ENCODE measurements around the gene SHOC1. TPM values are rescaled to one million over a fixed set of nuclear protein-coding genes. Genes with fewer than 3 reads are reported as not detected.

The SHOC1 gene
- total and polyA plus RNA-seq, 2 of the 4 experiments (the other 2 are of a cell fraction): 0.03 TPM; not detected in 1

- Histone ChIP-seq H2BK5ac (ENCODE audit: low read depth, low read length, poor library complexity, severe bottlenecking) (no peak overlapping the region), H3K36me3 (ENCODE audit: control insufficient read depth, insufficient read depth, low read length) (no peaks in the 10 kb centered on the region), H3K56ac (ENCODE audit: extremely low read depth, insufficient read depth, low read length) (no peak overlapping the region), H3K27ac (ENCODE audit: insufficient read depth, low read length) (no peak overlapping the region), H3K18ac (ENCODE audit: low read depth, low read length) (no peak overlapping the region; the same call in 1 of the 2 replicates), H3K4ac (ENCODE audit: low read depth, low read length) (no peak overlapping the region), H3K9ac (ENCODE audit: low read depth, low read length) (no peak overlapping the region), H3K79me1 (ENCODE audit: low read depth in 1 of 2, low read length in 2 of 2) (no peaks in the 10 kb centered on the region), H3K9me3 (ENCODE audit: control insufficient read depth, insufficient read depth, low read length) (no peaks in the 10 kb centered on the region), H4K5ac (ENCODE audit: low read depth, low read length) (no peak overlapping the region), H3K27me3 (ENCODE audit: control insufficient read depth, insufficient read depth, low read length) (no peaks in the 10 kb centered on the region), H2AK9ac (replicated peaks; ENCODE audit: low read depth, low read length, poor library complexity) (no peak overlapping the region), H2AK5ac (ENCODE audit: low read depth, low read length) (0 out of 2 replicates have a peak overlapping the region, but pooled peaks have one; percentile 7), H4K91ac (ENCODE audit: insufficient read depth, low read depth, low read length) (no peak overlapping the region), H3K9me1 (ENCODE audit: insufficient read depth, low read length) (no peaks in the 10 kb centered on the region), H2BK15ac (ENCODE audit: low read depth, low read length) (no peak overlapping the region), H3K4me1 (ENCODE audit: control insufficient read depth, insufficient read depth, low read length) (peaks cover 2% of the 10 kb centered on the region; the same call in 1 of the 2 replicates), H3K4me3 (ENCODE audit: insufficient read depth, low read depth, low read length) (no peak overlapping the region), H4K20me1 (ENCODE audit: insufficient read depth, low read length) (no peaks in the 10 kb centered on the region), H3K4me2 (ENCODE audit: low read depth, low read length) (no peak overlapping the region), H2BK20ac (ENCODE audit: low read depth, low read length) (no peak overlapping the region), H3K14ac (replicated peaks; ENCODE audit: low read depth, low read length) (no peak overlapping the region), H3K23ac (ENCODE audit: low read depth, low read length) (no peak overlapping the region), H4K8ac (ENCODE audit: low read depth in 2 of 2, low read length in 2 of 2) (no peak overlapping the region), H2AFZ (replicated peaks; ENCODE audit: low read length, poor library complexity) (no peak overlapping the region), H2BK120ac (ENCODE audit: low read depth, low read length) (no peak overlapping the region)
- intact Hi-C loops (cut with micrococcal nuclease) (no loop called here), in situ Hi-C loops (cut with MboI; ENCODE audit: low sequenced_read_pairs) (no loop called here), dilution Hi-C loops (cut with HindIII; ENCODE audit: low sequenced_read_pairs, unreplicated experiment) (no loop called here)
- no peak; the same call in 1 of the 2 replicates for ATAC-seq (ENCODE audit: low read depth)
- no CpG with 5 or more reads among the region's 2 CpGs for whole genome bisulfite sequencing, 2 experiments (ENCODE audit: extremely low coverage in 2 of 2, insufficient read length in 1 of 2)
- no peak for DNase-seq
- BruUV-seq (replicated peaks): no TSS peak
- TF ChIP-seq SMC3 (IDR thresholded peaks at IDR 0.05; ENCODE audit: low read depth, low read length): no peak
- TF ChIP-seq CTCF (conservative IDR thresholded peaks at IDR 0.05; ENCODE audit: low read depth, low read length): no peak
- TF ChIP-seq MAZ (IDR thresholded peaks at IDR 0.05; ENCODE audit: borderline replicate concordance, low read depth, low read length): no peak
- no peak for TF ChIP-seq USF2 (IDR thresholded peaks at IDR 0.05; ENCODE audit: low read depth, low read length)
- TF ChIP-seq CHD1 (IDR thresholded peaks at IDR 0.05; ENCODE audit: low read depth, low read length): no peak
- no peak for TF ChIP-seq ELK1 (IDR thresholded peaks at IDR 0.05; ENCODE audit: borderline replicate concordance, low read depth, low read length)
- CTCF ChIA-PET: interaction anchor here (0.7 kb wide), 1 partner anchor 10 kb away, joined by 3 read pairs; no protein-coding TSS in a partner anchor
- POLR2A ChIA-PET (ENCODE audit: unreplicated experiment): no interaction called here
Measured at GRCh38 chr9:111806259-111806658, 11.5 kb upstream of the SHOC1 start.

Data from IMR-90 (cell line).